Skin epidermis (tissue), 12 donors: ENCODE measurements around the gene CC2D2B.
A peak's percentile ranks its signal among the peaks of the same experiment; 100 is the strongest.

Source experiments
- H3K27ac ChIP-seq, 21 experiments: fragments of 200-600 bp; sonication (generic) in 11 of 21; one replicate each; pipeline ENCODE4 v1.5.0; 2020; ENCODE audit warnings: mild to moderate bottlenecking in 3 of 21, inconsistent platforms in 2 of 21, moderate library complexity in 2 of 21
- H3K4me3 ChIP-seq, 7 experiments: fragments of 200-600 bp; sonication (generic) in 2 of 7; one replicate each; pipeline ENCODE4 v1.5.0; 2020; ENCODE audit warnings: inconsistent platforms in 2 of 7, mild to moderate bottlenecking in 2 of 7, moderate library complexity in 1 of 7

CC2D2B gene

GRCh38 chr10:96056787-96057186 is 149.0 kb downstream of the CC2D2B start:
- Histone ChIP-seq H3K4me3 (no peak overlapping the region), H3K27ac (no peak overlapping the region)

- H3K4me3 ChIP-seq: no peak overlapping the region
Observed at GRCh38 chr10:96061232-96061631, 153.5 kb downstream of the CC2D2B start.

GRCh38 chr10:96072674-96073073 is 164.9 kb downstream of the CC2D2B start:
- Histone ChIP-seq H3K4me3 (no peak overlapping the region), H3K27ac (no peak overlapping the region)

More at GRCh38 chr10:96061232-96061631, 153.5 kb downstream of the CC2D2B start:
- H3K27ac ChIP-seq: no peak overlapping the region

GRCh38 chr10:96073722-96074121 is 165.9 kb downstream of the CC2D2B start:
- Histone ChIP-seq H3K4me3 (no peak overlapping the region), H3K27ac (peak overlapping the region in 1 of 21 experiments; percentile 14)

GRCh38 chr10:96074776-96075175 is 167.0 kb downstream of the CC2D2B start:
- Histone ChIP-seq H3K27ac (no peak overlapping the region), H3K4me3 (no peak overlapping the region)

- Histone ChIP-seq H3K4me3 (no peak overlapping the region), H3K27ac (no peak overlapping the region)
Observed at GRCh38 chr10:96075977-96076376, 168.2 kb downstream of the CC2D2B start.

GRCh38 chr10:96077156-96077555 is 169.4 kb downstream of the CC2D2B start:
- Histone ChIP-seq H3K4me3 (no peak overlapping the region), H3K27ac (no peak overlapping the region)

GRCh38 chr10:96082153-96082552 is 174.4 kb downstream of the CC2D2B start:
- Histone ChIP-seq H3K27ac (no peak overlapping the region), H3K4me3 (no peak overlapping the region)
